ENCODE data around the gene KMT2C.
"Not testable (repeated sequence)": the region's sequence is repeated elsewhere in the genome, so short reads cannot be mapped to it uniquely, and the experiment has no call there.

The KMT2C gene

GRCh38 chr7:152307902-152308301, 127.9 kb downstream of the KMT2C start:
- Histone ChIP-seq H3K9me2 (ENCODE audit: low read depth, low read length) (no peaks in the 10 kb centered on the region), H3K36me3 (ENCODE audit: insufficient read depth, low read length) (peaks cover 85% of the 10 kb centered on the region), H3K4me1 (ENCODE audit: insufficient read depth, low read length, severe bottlenecking) (no peaks in the 10 kb centered on the region), H3K4me3 (ENCODE audit: low read depth, low read length, poor library complexity, severe bottlenecking) (no peak overlapping the region), H3K4me2 (ENCODE audit: low read length) (no peak overlapping the region), H3K9me3 (ENCODE audit: low read length) (no peaks in the 10 kb centered on the region), H3K9ac (ENCODE audit: low read length) (no peak overlapping the region), H3F3A (ENCODE audit: insufficient read depth, low read length) (no peaks in the 10 kb centered on the region), H3K79me2 (ENCODE audit: insufficient read depth, low read length) (no peaks in the 10 kb centered on the region), H4K20me1 (ENCODE audit: insufficient read depth, low read length) (no peaks in the 10 kb centered on the region), H3K27ac (ENCODE audit: low read depth, low read length, poor library complexity, severe bottlenecking) (no peak overlapping the region), H3K27me3 (ENCODE audit: insufficient read depth, low read length) (no peaks in the 10 kb centered on the region), H2AFZ (ENCODE audit: low read length) (no peak overlapping the region)
- TF ChIP-seq, protein P1, sequence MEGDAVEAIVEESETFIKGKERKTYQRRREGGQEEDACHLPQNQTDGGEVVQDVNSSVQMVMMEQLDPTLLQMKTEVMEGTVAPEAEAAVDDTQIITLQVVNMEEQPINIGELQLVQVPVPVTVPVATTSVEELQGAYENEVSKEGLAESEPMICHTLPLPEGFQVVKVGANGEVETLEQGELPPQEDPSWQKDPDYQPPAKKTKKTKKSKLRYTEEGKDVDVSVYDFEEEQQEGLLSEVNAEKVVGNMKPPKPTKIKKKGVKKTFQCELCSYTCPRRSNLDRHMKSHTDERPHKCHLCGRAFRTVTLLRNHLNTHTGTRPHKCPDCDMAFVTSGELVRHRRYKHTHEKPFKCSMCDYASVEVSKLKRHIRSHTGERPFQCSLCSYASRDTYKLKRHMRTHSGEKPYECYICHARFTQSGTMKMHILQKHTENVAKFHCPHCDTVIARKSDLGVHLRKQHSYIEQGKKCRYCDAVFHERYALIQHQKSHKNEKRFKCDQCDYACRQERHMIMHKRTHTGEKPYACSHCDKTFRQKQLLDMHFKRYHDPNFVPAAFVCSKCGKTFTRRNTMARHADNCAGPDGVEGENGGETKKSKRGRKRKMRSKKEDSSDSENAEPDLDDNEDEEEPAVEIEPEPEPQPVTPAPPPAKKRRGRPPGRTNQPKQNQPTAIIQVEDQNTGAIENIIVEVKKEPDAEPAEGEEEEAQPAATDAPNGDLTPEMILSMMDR (IDR thresholded peaks at IDR 0.05; ENCODE audit: low read length), result no peak
- no peak for TF ChIP-seq EZH2 (IDR thresholded peaks at IDR 0.05; ENCODE audit: borderline replicate concordance, low read length)

DNA sequence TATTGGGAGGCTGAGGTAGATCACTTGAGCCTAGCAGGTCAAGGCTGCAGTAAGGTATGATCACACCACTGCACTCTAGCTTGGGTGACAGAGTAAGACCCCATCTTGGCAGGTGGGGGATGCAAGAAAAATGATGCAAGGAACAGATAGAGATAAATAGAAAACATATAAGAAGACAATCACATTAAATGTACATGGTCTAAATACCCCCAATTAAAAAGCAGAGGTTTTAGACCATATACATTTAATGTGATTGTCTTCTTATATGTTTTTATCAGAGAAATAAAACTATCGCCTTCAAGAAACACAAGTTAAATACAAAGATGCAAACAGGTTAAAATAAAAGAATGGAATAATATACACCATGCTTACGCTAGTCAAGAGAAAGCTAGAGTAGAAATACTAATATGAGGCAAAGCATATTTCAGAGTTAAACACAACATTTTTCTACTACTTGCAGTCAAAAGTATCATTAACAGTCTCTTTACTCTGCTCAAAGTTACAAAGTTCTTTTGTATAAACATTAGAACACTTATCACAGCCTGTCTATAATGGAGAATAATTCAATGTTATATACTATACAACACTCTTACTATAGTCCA, 136.2 kb downstream of the KMT2C start:
- H4K20me1 ChIP-seq (ENCODE audit: insufficient read depth, low read length); H3K4me3 ChIP-seq (ENCODE audit: low read depth, low read length, poor library complexity, severe bottlenecking); H3K4me2 ChIP-seq (ENCODE audit: low read length); H3K79me2 ChIP-seq (ENCODE audit: insufficient read depth, low read length); H3K9me2 ChIP-seq (ENCODE audit: low read depth, low read length); H3K9me3 ChIP-seq (ENCODE audit: low read length); H3K27ac ChIP-seq (ENCODE audit: low read depth, low read length, poor library complexity, severe bottlenecking); H3F3A ChIP-seq (ENCODE audit: insufficient read depth, low read length); H3K9ac ChIP-seq (ENCODE audit: low read length); H2AFZ ChIP-seq (ENCODE audit: low read length); H3K27me3 ChIP-seq (ENCODE audit: insufficient read depth, low read length); H3K4me1 ChIP-seq (ENCODE audit: insufficient read depth, low read length, severe bottlenecking): not testable (repeated sequence)
- peaks cover 75% of the 10 kb centered on the region for H3K36me3 ChIP-seq (ENCODE audit: insufficient read depth, low read length)

- no peak overlapping the region for H3K4me2 ChIP-seq (ENCODE audit: low read length)
- H3K9me3 ChIP-seq (ENCODE audit: low read length), result no peaks in the 10 kb centered on the region
- no peak overlapping the region for H3K9ac ChIP-seq (ENCODE audit: low read length)
- no peaks in the 10 kb centered on the region for H3K9me2 ChIP-seq (ENCODE audit: low read depth, low read length)
- TF ChIP-seq, protein P1 (IDR thresholded peaks at IDR 0.05; ENCODE audit: low read length), result no peak
- no peak for TF ChIP-seq EZH2 (IDR thresholded peaks at IDR 0.05; ENCODE audit: borderline replicate concordance, low read length)
- H3K36me3 ChIP-seq (ENCODE audit: insufficient read depth, low read length), result peaks cover 65% of the 10 kb centered on the region
- H3F3A ChIP-seq (ENCODE audit: insufficient read depth, low read length), result no peaks in the 10 kb centered on the region; the same call in 1 of the 2 replicates
- no peak overlapping the region for H3K4me3 ChIP-seq (ENCODE audit: low read depth, low read length, poor library complexity, severe bottlenecking)
- no peaks in the 10 kb centered on the region for H4K20me1 ChIP-seq (ENCODE audit: insufficient read depth, low read length)
- 0 out of 2 replicates have a peak, but pooled peaks cover 6% of the 10 kb centered on the region for H3K79me2 ChIP-seq (ENCODE audit: insufficient read depth, low read length)
- no peaks in the 10 kb centered on the region for H3K4me1 ChIP-seq (ENCODE audit: insufficient read depth, low read length, severe bottlenecking)
- H2AFZ ChIP-seq (ENCODE audit: low read length), result no peak overlapping the region
- H3K27ac ChIP-seq (ENCODE audit: low read depth, low read length, poor library complexity, severe bottlenecking), result no peak overlapping the region
- no peaks in the 10 kb centered on the region for H3K27me3 ChIP-seq (ENCODE audit: insufficient read depth, low read length)
Measured at GRCh38 chr7:152292897-152293296, 142.9 kb downstream of the KMT2C start.

DNA sequence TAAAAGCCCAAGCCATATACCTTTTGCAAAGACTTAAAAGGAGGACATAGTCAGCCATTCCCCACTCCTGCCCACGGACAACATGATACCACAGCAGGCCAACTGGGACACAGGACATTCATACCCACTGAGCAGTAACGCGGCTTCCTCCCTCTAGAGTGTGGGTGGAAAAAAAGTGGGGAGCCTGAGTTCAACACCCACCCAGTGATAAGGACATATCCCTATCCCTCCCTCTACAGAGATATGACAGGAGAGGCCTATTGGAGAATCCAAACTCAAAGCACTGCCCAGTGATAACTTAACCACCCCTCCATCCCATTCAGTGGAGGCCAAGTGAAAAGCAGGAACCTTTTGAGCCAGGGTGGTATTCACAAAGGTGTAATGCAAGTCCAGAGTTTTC, 148.8 kb downstream of the KMT2C start:
- H4K20me1 ChIP-seq (ENCODE audit: insufficient read depth, low read length); H3K9me3 ChIP-seq (ENCODE audit: low read length); H3K27me3 ChIP-seq (ENCODE audit: insufficient read depth, low read length); H3K9me2 ChIP-seq (ENCODE audit: low read depth, low read length); H3K9ac ChIP-seq (ENCODE audit: low read length); H3K4me2 ChIP-seq (ENCODE audit: low read length); H3K27ac ChIP-seq (ENCODE audit: low read depth, low read length, poor library complexity, severe bottlenecking); H2AFZ ChIP-seq (ENCODE audit: low read length); H3K4me3 ChIP-seq (ENCODE audit: low read depth, low read length, poor library complexity, severe bottlenecking); H3F3A ChIP-seq (ENCODE audit: insufficient read depth, low read length); H3K79me2 ChIP-seq (ENCODE audit: insufficient read depth, low read length); H3K4me1 ChIP-seq (ENCODE audit: insufficient read depth, low read length, severe bottlenecking): not testable (repeated sequence)
- peaks cover 33% of the 10 kb centered on the region for H3K36me3 ChIP-seq (ENCODE audit: insufficient read depth, low read length)

DNA sequence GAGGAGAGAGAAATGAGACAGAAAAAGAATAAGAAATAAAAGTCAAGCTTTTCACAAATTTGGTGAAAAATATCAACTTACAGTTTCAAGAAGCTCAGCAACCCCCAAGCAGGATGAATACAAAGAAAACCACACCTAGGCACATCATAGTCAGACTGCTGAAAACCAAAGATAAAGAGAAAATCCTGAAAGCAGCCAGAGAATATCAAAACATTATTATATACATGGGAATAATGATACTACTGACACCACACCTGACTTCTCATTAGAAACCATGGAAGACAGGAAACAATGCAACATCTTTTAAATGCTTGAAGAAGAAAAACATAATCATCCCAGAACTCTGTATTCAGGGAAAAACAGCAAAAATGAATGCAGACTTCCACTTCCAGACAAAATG, 149.6 kb downstream of the KMT2C start:
- not testable (repeated sequence) for H3K4me1 ChIP-seq (ENCODE audit: insufficient read depth, low read length, severe bottlenecking); H3F3A ChIP-seq (ENCODE audit: insufficient read depth, low read length); H3K27me3 ChIP-seq (ENCODE audit: insufficient read depth, low read length); H3K27ac ChIP-seq (ENCODE audit: low read depth, low read length, poor library complexity, severe bottlenecking); H3K4me3 ChIP-seq (ENCODE audit: low read depth, low read length, poor library complexity, severe bottlenecking); H3K9me3 ChIP-seq (ENCODE audit: low read length); H3K9me2 ChIP-seq (ENCODE audit: low read depth, low read length); H3K9ac ChIP-seq (ENCODE audit: low read length); H2AFZ ChIP-seq (ENCODE audit: low read length); H4K20me1 ChIP-seq (ENCODE audit: insufficient read depth, low read length); H3K4me2 ChIP-seq (ENCODE audit: low read length); H3K79me2 ChIP-seq (ENCODE audit: insufficient read depth, low read length)
- peaks cover 33% of the 10 kb centered on the region for H3K36me3 ChIP-seq (ENCODE audit: insufficient read depth, low read length)

GRCh38 chr7:152284998-152285397, 150.8 kb downstream of the KMT2C start:
- H3K4me2 ChIP-seq (ENCODE audit: low read length); H4K20me1 ChIP-seq (ENCODE audit: insufficient read depth, low read length); H3K27me3 ChIP-seq (ENCODE audit: insufficient read depth, low read length); H3K9me3 ChIP-seq (ENCODE audit: low read length); H3K27ac ChIP-seq (ENCODE audit: low read depth, low read length, poor library complexity, severe bottlenecking); H3K9ac ChIP-seq (ENCODE audit: low read length); H3K9me2 ChIP-seq (ENCODE audit: low read depth, low read length); H3K4me3 ChIP-seq (ENCODE audit: low read depth, low read length, poor library complexity, severe bottlenecking); H2AFZ ChIP-seq (ENCODE audit: low read length); H3F3A ChIP-seq (ENCODE audit: insufficient read depth, low read length); H3K79me2 ChIP-seq (ENCODE audit: insufficient read depth, low read length); H3K4me1 ChIP-seq (ENCODE audit: insufficient read depth, low read length, severe bottlenecking): not testable (repeated sequence)
- peaks cover 33% of the 10 kb centered on the region for H3K36me3 ChIP-seq (ENCODE audit: insufficient read depth, low read length)
